Stimulated activated CD4-positive, alpha-beta T cell treated with anti-CD3 and anti-CD28 coated beads, TNF-alpha, amount 100 ng/mL, for 1 hour (primary cell): ENCODE results near the gene MICAL2.

Source experiments
- DNase-seq, 3 donors: peaks; one replicate each; pipeline ENCODE4 v3.0.0-alpha.2; 2020; ENCODE audit warnings: low read depth in 3 of 3, low spot score in 1 of 3

The MICAL2 gene

GRCh38 chr11:12263141-12263693, 152.8 kb downstream of the MICAL2 start:
- DNase-seq, result no peak

DNA sequence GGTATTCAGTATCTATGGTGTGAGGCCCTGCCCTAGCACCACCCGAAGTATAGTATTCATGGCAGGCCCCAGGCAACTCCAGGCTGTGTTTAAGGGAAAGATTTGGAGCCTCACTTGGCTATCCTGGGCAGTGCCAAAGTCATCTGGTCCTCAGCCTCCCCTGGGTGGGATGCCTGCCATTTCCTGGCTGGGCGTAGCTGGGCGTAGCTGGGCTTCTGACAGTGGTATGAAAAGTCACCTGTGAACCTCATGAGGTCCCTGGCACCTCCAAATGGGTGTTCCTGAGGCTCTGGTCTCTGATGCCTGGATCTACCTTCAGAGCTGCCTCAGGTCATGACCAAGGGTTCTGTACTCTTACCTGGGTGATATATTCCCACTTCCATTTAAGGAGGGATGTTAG, 154.0 kb downstream of the MICAL2 start:
- DNase-seq, result no peak

DNA sequence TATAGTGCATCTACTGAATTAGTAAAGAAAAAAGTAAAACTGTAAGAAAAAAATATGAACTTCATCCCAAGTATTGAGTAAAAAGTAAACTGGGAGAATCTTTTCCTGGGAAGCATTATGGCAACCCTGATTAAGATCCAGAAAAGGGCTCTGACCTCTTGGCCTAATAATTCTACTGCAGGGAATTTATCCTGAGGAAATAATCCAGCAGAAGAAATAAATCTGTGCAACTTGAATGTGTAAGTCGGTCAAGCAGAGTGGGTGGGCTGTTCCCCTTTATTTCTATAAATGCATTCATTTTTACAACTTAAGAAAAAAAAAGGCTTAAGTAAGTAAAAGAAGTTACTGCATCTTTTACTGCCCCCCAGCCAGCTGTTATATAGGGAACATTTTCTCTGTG, 155.7 kb downstream of the MICAL2 start:
- DNase-seq, result no peak

- DNase-seq, result no peak
Measured at GRCh38 chr11:12266943-12267342, 156.6 kb downstream of the MICAL2 start.

- DNase-seq, result no peak
Measured at GRCh38 chr11:12267921-12268320, 157.5 kb downstream of the MICAL2 start.

DNA sequence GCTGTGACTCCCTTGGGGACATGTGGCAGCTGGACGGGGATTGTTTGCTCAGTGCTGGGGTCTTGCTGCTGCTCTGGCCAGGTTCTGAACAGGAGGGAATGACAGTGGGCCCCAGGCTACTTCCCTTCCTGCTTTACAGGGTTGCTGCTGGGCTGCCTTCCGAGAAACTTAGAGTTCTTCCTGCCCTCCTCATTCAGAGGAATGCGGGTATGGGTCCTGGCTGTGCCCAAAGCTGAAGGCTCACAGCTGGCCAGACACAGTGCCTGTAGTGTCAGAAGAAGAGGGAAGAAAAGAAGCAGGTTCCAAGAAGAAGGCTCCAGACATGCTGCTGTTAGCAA, 158.7 kb downstream of the MICAL2 start:
- no peak for DNase-seq

DNA sequence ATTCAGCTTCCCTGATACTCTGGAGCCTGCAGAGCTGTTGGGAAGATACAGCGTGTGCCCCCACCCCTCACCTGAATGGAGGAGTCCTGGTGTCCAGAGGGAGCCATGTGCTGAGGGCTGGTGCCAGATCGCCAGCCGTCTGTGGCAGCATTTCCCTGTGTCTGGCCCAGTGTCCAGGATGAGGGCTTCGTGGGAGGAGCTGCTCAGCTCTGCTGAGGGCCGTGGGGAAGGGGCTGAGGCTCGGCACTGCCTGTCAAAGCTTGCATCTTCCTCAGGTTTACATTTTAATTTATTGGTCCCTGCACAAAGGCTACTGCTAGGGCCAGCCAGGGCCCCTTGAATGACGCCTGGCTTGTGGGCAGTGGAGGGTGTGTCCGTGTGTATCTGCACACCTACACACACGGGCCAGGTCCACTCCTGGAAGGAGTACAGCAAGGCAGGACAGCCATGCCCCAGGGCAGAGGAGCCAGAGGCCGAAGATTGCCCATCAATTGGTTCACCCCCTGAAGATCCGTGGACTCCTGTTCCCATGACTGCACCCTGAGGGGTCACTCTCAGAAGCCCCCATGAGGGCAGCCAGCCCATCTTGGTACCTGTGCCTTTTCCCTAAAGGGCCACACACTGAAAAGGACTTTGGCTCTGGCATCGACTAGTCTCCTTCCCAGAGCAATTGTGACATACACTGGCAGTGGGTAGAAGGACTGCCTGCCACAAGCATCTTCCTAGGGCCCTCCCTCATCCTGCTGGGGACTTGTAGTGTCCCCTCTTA, 159.2 kb downstream of the MICAL2 start:
- DNase-seq, result no peak

DNA sequence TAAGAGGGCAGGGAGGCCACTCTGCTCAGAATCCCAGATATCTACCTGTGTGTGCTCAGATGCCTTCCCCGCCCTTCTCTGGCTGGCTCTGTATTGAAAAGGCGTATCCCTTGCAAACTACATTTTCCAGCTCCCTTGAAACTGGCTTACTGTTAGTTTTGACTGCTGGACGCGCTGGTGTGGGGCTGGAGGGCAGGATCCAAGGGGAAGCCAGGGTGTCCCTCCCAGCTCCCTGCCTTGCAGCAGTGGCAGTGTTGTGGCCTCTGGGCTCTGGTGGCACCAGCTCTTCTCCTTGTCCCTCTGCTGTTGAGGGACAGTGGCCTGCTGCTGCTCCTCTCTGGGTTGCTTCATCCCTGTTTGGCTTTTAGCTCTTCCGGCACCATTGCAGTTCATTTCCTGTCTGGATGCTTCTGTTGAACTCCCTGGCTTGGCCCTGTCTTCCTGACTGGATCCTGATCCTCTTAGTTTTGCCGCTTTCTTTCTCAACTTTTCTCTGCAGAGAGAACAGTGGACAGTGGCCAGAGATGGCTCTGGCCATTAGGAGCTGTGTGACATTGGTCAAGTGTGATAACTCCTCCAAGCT, 159.9 kb downstream of the MICAL2 start:
- DNase-seq, result no peak

DNA sequence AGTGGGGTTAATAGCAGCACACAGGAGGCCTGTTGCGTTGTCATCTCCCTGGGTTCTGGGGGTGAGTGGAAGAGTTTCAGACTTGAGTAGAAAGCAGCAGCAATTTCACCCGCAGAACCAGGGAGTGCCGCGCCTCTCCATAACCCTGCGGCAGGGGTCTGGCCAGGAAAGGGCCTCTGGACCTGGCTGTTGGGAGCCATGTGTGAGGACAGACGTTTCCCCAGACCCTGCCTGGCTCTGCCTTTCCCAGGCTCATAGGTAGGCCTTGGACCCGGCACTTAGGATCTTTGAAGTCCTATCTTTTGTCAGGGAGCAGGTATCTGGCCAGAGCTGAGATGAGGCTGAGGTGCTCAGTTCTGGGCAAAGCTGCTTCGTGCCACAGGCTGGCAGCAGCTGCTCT, 160.4 kb downstream of the MICAL2 start:
- DNase-seq, result no peak

DNA sequence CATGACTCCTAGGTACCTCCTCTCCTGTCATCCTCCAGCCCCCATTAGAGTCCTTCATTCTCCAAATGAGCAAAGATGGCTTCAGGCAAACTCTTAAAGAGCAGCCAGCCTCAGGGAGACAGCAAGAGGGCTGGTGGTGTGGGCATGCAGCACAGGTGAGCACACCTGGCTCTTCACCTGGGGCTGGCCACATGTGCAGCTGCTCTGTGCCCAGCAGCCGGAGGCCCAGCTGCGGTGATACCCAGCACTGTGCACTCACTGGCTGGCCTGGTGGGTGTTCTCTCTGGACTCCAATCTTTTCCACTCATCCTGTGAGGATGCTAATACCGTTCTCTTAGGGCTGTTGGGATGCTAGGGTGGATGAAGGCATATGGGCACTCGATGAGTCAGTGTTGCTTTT, 160.9 kb downstream of the MICAL2 start:
- no peak for DNase-seq

GRCh38 chr11:12271826-12272366, 161.5 kb downstream of the MICAL2 start:
- DNase-seq, result no peak

GRCh38 chr11:12272821-12273617, 162.6 kb downstream of the MICAL2 start:
- no peak for DNase-seq

GRCh38 chr11:12273618-12273995, 163.2 kb downstream of the MICAL2 start:
- DNase-seq, result no peak

- no peak for DNase-seq
Measured at GRCh38 chr11:12274056-12274455, 163.7 kb downstream of the MICAL2 start.

DNA sequence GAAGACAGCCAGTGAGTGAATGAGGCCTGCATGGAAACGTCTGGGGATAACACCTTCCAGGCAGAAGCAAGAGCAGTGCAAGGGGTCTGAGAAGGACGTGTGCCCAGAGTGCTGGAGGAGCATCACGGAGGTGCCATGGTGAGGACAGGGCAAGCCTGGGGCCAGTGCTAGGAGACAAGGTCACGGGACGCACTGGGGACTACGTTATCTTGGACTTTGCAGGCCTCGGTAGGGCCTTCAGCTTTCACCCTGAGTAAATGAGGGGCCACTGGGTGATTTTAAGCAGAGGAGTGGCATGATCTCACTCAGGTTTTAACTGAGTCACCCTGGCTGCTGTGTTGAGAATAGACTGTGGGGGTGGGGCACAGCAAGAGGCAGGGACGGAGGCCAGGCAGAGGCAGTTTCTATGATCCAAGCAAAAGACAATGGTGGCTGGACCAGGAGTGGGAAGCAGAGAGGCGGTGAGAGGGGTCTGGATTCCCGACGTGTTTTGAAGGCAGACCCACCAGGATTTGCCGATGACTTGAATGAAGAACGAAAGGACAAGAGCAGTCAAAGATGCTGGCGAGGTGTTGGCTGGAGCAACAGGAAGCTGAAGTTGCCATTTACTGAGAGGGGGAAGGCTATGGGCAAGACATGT, 164.3 kb downstream of the MICAL2 start:
- no peak for DNase-seq

DNA sequence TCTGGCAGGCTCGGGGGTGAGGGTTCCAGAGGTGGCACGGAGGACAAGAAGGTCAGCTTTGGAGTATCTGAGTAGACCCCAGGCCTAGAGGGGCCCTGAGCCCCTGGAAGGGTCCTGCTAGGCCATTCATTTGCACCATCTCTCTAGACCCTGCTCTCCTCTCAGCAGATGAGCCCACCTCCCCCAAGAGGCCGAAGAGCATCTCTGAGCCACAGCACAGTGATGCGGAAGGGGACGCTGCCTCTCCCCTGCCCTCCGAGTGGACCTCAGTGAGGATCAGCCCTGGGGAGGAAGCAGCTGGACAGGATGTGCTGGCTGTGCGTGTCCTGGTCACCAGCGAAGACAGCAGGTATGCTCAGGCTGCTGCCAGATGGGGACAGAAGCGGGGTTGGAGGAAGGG, 165.4 kb downstream of the MICAL2 start:
- no peak for DNase-seq

DNA sequence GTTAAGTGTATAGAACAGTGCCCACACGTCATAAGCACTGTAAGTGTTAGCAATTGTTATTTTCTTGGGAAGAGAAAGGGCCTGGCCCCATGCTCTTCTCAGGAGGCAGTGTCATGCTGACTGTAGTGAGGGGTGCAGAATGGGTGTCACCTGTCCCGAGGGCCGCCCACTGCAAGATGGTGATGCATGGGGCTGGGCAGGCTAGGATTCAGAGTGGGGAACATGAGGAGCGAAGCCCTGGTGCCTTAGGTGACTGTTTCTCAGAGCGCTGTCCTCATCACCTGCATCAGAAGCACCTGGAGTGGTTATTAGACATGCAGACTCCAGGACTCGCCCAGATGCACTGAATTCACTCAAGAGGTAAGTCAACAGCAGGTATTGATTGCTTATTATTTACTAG, 166.0 kb downstream of the MICAL2 start:
- no peak for DNase-seq

GRCh38 chr11:12276831-12277475, 166.6 kb downstream of the MICAL2 start:
- no peak for DNase-seq

DNA sequence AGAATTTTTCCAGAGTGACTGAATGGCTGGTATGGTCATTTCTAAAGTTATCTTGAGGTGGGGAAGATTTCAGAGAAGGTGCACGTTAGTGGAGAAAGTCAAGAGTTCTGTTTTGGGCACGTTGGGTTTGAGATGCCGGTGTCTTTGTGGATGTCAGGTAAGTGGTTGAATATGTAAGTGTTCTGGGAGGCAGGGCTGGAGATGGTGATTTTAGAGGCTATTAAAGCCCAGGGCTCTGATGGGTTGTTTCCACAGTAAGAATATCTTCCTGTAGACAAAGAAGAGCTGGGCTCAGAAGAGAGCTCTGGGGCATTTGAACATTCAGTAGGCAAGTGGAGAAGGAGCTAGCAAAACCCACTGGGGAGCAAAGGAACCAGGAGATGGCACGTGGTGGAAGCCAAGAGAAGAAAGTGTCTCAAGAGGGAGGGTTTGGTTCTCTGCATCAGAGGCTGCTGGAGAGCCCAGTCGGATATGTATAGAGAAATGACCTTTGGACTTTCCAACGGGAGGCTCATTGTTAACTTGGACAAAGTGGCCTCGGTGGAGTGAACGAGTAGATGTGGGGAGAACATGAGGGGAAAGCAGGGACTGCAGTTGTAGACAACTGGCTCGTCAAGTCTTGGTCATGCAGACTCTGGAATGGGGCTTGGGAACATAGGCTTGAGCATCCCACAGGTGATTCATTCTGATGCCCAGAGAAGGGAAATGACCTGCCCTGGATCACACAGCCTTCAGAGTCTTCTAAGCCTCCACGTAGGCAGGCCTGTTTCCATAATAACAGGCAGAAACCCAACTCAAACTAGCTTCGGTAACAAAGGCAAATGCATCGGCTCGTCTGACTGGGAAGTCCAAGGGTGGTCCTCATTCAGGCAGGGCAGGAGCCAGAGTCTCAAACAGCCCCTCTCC, 168.6 kb downstream of the MICAL2 start:
- DNase-seq, result no peak

DNA sequence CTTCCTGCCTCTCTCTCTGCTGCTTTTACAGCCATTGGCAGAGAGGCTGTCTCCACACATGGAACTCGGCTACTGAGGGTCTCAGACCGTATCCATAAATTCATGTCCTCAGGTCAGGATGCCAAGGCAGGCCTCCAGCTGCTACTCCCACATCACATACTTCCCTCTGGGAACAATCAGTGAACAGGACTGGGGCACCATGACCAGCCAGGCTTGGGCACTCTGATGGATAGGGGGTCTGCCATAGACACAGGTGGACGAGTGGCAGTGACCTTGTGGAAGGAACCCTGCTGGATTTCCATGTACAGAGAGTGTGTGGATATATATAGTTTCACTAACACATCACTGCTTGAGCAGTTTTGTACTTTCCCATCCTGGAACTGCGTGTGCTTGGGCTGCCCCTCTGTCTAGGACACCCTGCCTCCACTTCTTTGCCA, 169.3 kb downstream of the MICAL2 start:
- DNase-seq, result no peak
